AG04450 (cell line): Measurements from ENCODE around the gene MYH11. TPM values are rescaled to one million over a fixed set of nuclear protein-coding genes. Genes with fewer than 3 reads are reported as not detected.
A peak's percentile ranks its signal among the peaks of the same experiment; 100 is the strongest.

Source experiments
- CTCF ChIA-PET: fragments of 300-600, 350-600 bp; formaldehyde crosslinking; extraction: SDS; loops from one replicate; lab custom pipeline; 2022; ENCODE audit warnings: antibody characterized with exemption, inconsistent platforms; lab: Charles Lee
- POLR2A ChIA-PET: fragments of 350-600 bp; formaldehyde crosslinking; extraction: SDS; loops from one replicate; lab custom pipeline; 2021; ENCODE audit warnings: antibody characterized with exemption, inconsistent platforms; lab: Yijun Ruan, JAX
- DNase-seq: peaks from one replicate; pipeline ENCODE4 v3.0.0-alpha.2; 2011; ENCODE audit warnings: low read depth, low spot score
- H3K27ac ChIP-seq: one replicate; pipeline ENCODE4 v1.5.1; 2012; ENCODE audit warnings: low read depth, low read length, control low read depth
- H3K27me3 ChIP-seq: one replicate; pipeline ENCODE4 v1.6.0; 2012; ENCODE audit warnings: low read length; ENCODE audit not compliant: control insufficient read depth, insufficient read depth
- H3K4me3 ChIP-seq: 2 replicates; pipeline ENCODE4 v1.5.1; 2011; ENCODE audit warnings: mild to moderate bottlenecking, low read depth, low read length, control low read depth
- H3K9me3 ChIP-seq: 2 replicates; pipeline ENCODE4 v1.5.1; 2012; ENCODE audit warnings: low read length; ENCODE audit not compliant: control insufficient read depth, insufficient read depth
- CTCF ChIP-seq: IDR thresholded peaks from 2 replicates; pipeline ENCODE4 v1.5.1; 2011; ENCODE audit warnings: low read depth, low read length, control low read depth, inconsistent platforms
- polyA plus RNA-seq: library from polyadenylated mRNA; depleted of rRNA; stranded (reverse); fragments of >200 nt; gene quantifications from 2 replicates; pipeline ENCODE4 v1.2.3, GENCODE V29; 2011

The MYH11 gene
- polyA plus RNA-seq, 1 experiment = 0.20 TPM

GRCh38 chr16:15739950-15740349, 116.9 kb downstream of the MYH11 start:
- peaks cover 14% of the 10 kb centered on the region for H3K9me3 ChIP-seq
- ChIA-PET CTCF (interaction anchor here (0.6 kb wide), 1 partner anchor 17 kb away, joined by 5 read pairs; no protein-coding TSS in a partner anchor), POLR2A (no interaction called here)
- peaks cover 4% of the 10 kb centered on the region for H3K27me3 ChIP-seq
- TF ChIP-seq CTCF = no peak
- H3K27ac ChIP-seq = no peak overlapping the region
- H3K4me3 ChIP-seq = no peak overlapping the region
- no peak for DNase-seq

GRCh38 chr16:15739464-15739863, 117.4 kb downstream of the MYH11 start:
- ChIA-PET POLR2A (no interaction called here), CTCF (interaction anchor here (0.6 kb wide), 1 partner anchor 18 kb away, joined by 5 read pairs; no protein-coding TSS in a partner anchor)
- no peak for TF ChIP-seq CTCF
- Histone ChIP-seq H3K27ac (no peak overlapping the region), H3K4me3 (no peak overlapping the region), H3K27me3 (peaks cover 4% of the 10 kb centered on the region), H3K9me3 (peaks cover 14% of the 10 kb centered on the region)
- DNase-seq = no peak

GRCh38 chr16:15737140-15737644, 119.6 kb downstream of the MYH11 start:
- ChIA-PET POLR2A (no interaction called here), CTCF (no interaction called here)
- peak overlapping the region; percentile 21 for H3K27ac ChIP-seq
- H3K27me3 ChIP-seq = peaks cover 4% of the 10 kb centered on the region
- H3K4me3 ChIP-seq = no peak overlapping the region
- no peak for TF ChIP-seq CTCF
- peaks cover 14% of the 10 kb centered on the region for H3K9me3 ChIP-seq
- DNase-seq = no peak

GRCh38 chr16:15736529-15736928, 120.3 kb downstream of the MYH11 start:
- peaks cover 4% of the 10 kb centered on the region for H3K27me3 ChIP-seq
- TF ChIP-seq CTCF = no peak
- no peak for DNase-seq
- peaks cover 13% of the 10 kb centered on the region for H3K9me3 ChIP-seq
- no peak overlapping the region for H3K4me3 ChIP-seq
- CTCF ChIA-PET = no interaction called here
- no peak overlapping the region for H3K27ac ChIP-seq
- POLR2A ChIA-PET = no interaction called here

- POLR2A ChIA-PET = no interaction called here
- Histone ChIP-seq H3K27ac (no peak overlapping the region), H3K4me3 (no peak overlapping the region), H3K27me3 (peaks cover 4% of the 10 kb centered on the region), H3K9me3 (peaks cover 4% of the 10 kb centered on the region; the same call in 1 of the 2 replicates)
- no peak for DNase-seq
- no peak for TF ChIP-seq CTCF
- CTCF ChIA-PET = no interaction called here
Observed at GRCh38 chr16:15735610-15736009, 121.2 kb downstream of the MYH11 start.
